ENCODE results near the gene ANAPC16. TPM values are rescaled to one million over a fixed set of nuclear protein-coding genes. Genes with fewer than 3 reads are reported as not detected.

Gene ANAPC16
- total RNA-seq, 1 experiment from 2014 or later = 71.1 TPM

DNA sequence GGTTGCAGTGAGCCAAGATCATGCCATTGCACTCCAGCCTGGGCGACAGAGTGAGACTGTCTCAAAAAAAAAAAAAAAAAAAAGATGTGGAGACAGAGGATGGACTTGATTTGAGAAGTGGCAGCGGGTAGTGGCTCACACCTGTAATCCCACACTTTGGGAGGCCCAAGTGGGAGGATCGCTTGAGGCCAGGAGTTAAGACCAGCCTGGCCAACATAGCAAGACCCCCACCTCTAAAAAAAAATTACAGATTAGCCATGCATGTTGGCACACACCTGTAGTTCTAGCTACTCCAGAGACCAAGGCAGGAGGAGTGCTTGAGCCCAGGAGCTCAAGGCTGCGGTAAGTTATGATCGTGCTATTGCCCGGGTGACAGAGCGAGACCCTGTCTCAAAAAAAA lies 24.6 kb downstream of the ANAPC16 start:
- TF ChIP-seq EZH2phosphoT487 (IDR thresholded peaks at IDR 0.05; ENCODE audit: borderline replicate concordance) = no peak
- no peak for TF ChIP-seq YY1 (IDR thresholded peaks at IDR 0.05; ENCODE audit: extremely low read depth, insufficient replicate concordance, low read depth, low read length)
- TF ChIP-seq RAD21 (IDR thresholded peaks at IDR 0.05; ENCODE audit: low read depth) = no peak
- no peak for TF ChIP-seq CTCF (IDR thresholded peaks at IDR 0.05 in 2 of 3, conservative IDR thresholded peaks at IDR 0.05 in 1 of 3; ENCODE audit: borderline replicate concordance in 1 of 3, insufficient read depth in 1 of 3, low read depth in 2 of 3, low read length in 2 of 3)
- TF ChIP-seq ZNF274 (IDR thresholded peaks at IDR 0.05; ENCODE audit: low read depth, low read length) = no peak
- BruUV-seq (replicated peaks) = no TSS peak

DNA sequence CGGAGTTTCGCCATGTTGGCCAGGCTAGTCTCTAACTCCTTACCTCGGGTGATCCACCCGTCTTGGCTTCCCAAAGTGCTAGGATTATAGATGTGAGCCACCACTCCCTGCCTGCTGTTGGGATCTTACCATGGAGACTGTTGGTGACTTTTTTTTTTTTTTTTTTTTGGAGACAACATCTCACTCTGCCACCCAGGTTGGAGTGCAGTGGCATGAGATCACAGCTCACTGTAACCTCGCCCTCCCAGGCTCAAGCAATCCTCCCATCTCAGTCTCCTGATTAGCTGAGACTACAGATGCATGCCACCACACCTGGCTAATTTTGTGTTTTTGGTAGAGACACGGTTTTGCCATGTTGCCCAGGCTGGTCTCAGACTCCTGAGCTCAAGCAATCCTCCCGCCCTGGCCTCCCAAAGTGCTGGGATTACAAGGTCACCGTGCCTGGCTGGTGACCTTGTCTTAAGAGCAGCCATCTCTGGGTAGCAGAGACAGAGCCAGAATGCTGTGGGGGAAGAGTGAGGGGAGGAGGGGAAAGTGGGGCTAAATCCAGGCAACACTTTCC lies 26.0 kb downstream of the ANAPC16 start:
- ATAC-seq (no peak), DNase-seq (ENCODE audit: low read depth, low spot score) (no peak)
- H3K4me1 ChIP-seq (ENCODE audit: control insufficient read depth in 1 of 2, insufficient read depth in 2 of 2, low read length in 2 of 2) = peaks cover 16 to 19% of the 10 kb centered on the region in 2 experiments
- no peaks in the 10 kb centered on the region for H3K36me3 ChIP-seq (ENCODE audit: control insufficient read depth in 1 of 2, insufficient read depth in 2 of 2, low read length in 2 of 2)
- CTCF ChIA-PET = no interaction called here
- no peak overlapping the region for H3K4me3 ChIP-seq (replicated peaks in 1 of 2; ENCODE audit: low read depth in 1 of 2, low read length in 2 of 2)
- H3K4me2 ChIP-seq (ENCODE audit: low read length) = no peak overlapping the region
- H3K9me3 ChIP-seq (ENCODE audit: control insufficient read depth in 1 of 2, insufficient read depth in 1 of 2, low read depth in 1 of 2, low read length in 2 of 2) = no peaks in the 10 kb centered on the region
- RAD21 ChIA-PET (ENCODE audit: low non-redundant PET in 1 of 2, low total read pairs in 2 of 2, uncharacterized antibody in 2 of 2, unreplicated experiment in 2 of 2) = no interaction called here
- no peak overlapping the region for H2AFZ ChIP-seq (ENCODE audit: low read depth, low read length, poor library complexity, severe bottlenecking)
- POLR2A ChIA-PET = interaction anchor here (0.7 kb wide), 1 partner anchor 21 kb away, joined by 3 read pairs; no protein-coding TSS in a partner anchor
- no peaks in the 10 kb centered on the region for H3K9me2 ChIP-seq (ENCODE audit: insufficient read depth)
- no TSS peak for BruUV-seq (replicated peaks)
- H3K9ac ChIP-seq (ENCODE audit: low read length) = no peak overlapping the region
- H3K27ac ChIP-seq (ENCODE audit: low read depth, low read length) = no peak overlapping the region
- no peaks in the 10 kb centered on the region for H3K79me2 ChIP-seq (ENCODE audit: insufficient read depth, low read length)
- no peaks in the 10 kb centered on the region for H3K27me3 ChIP-seq (ENCODE audit: insufficient read depth, low read length)
- intact Hi-C loops (cut with micrococcal nuclease) = no loop called here
- no peaks in the 10 kb centered on the region for H4K20me1 ChIP-seq (ENCODE audit: insufficient read depth)
- TF ChIP-seq, protein P1, sequence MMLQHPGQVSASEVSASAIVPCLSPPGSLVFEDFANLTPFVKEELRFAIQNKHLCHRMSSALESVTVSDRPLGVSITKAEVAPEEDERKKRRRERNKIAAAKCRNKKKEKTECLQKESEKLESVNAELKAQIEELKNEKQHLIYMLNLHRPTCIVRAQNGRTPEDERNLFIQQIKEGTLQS (IDR thresholded peaks at IDR 0.05) = no peak
- TF ChIP-seq, protein P2, sequence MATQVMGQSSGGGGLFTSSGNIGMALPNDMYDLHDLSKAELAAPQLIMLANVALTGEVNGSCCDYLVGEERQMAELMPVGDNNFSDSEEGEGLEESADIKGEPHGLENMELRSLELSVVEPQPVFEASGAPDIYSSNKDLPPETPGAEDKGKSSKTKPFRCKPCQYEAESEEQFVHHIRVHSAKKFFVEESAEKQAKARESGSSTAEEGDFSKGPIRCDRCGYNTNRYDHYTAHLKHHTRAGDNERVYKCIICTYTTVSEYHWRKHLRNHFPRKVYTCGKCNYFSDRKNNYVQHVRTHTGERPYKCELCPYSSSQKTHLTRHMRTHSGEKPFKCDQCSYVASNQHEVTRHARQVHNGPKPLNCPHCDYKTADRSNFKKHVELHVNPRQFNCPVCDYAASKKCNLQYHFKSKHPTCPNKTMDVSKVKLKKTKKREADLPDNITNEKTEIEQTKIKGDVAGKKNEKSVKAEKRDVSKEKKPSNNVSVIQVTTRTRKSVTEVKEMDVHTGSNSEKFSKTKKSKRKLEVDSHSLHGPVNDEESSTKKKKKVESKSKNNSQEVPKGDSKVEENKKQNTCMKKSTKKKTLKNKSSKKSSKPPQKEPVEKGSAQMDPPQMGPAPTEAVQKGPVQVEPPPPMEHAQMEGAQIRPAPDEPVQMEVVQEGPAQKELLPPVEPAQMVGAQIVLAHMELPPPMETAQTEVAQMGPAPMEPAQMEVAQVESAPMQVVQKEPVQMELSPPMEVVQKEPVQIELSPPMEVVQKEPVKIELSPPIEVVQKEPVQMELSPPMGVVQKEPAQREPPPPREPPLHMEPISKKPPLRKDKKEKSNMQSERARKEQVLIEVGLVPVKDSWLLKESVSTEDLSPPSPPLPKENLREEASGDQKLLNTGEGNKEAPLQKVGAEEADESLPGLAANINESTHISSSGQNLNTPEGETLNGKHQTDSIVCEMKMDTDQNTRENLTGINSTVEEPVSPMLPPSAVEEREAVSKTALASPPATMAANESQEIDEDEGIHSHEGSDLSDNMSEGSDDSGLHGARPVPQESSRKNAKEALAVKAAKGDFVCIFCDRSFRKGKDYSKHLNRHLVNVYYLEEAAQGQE (IDR thresholded peaks at IDR 0.05; ENCODE audit: low read depth) = no peak
- TF ChIP-seq EZH2 (IDR thresholded peaks at IDR 0.05) (no peak), MAX (IDR thresholded peaks at IDR 0.05) (no peak), ZBTB33 (IDR thresholded peaks at IDR 0.05; ENCODE audit: extremely low read depth, insufficient replicate concordance, low read length) (no peak)

More for the DNA sequence above, 24.6 kb downstream of the ANAPC16 start:
- Histone ChIP-seq H3K9me2 (ENCODE audit: insufficient read depth) (no peaks in the 10 kb centered on the region), H3K4me3 (replicated peaks in 1 of 2; ENCODE audit: low read depth in 1 of 2, low read length in 2 of 2) (no peak overlapping the region), H3K79me2 (ENCODE audit: insufficient read depth, low read length) (no peaks in the 10 kb centered on the region), H3K27me3 (ENCODE audit: insufficient read depth, low read length) (no peaks in the 10 kb centered on the region), H2AFZ (ENCODE audit: low read depth, low read length, poor library complexity, severe bottlenecking) (no peak overlapping the region), H3K9ac (ENCODE audit: low read length) (no peak overlapping the region), H3K4me1 (ENCODE audit: control insufficient read depth in 1 of 2, insufficient read depth in 2 of 2, low read length in 2 of 2) (peaks cover 15 to 16% of the 10 kb centered on the region in 2 experiments; a peak in 3 of 4 replicates), H3K27ac (ENCODE audit: low read depth, low read length) (no peak overlapping the region), H3K9me3 (ENCODE audit: control insufficient read depth in 1 of 2, insufficient read depth in 1 of 2, low read depth in 1 of 2, low read length in 2 of 2) (no peaks in the 10 kb centered on the region), H3K4me2 (ENCODE audit: low read length) (no peak overlapping the region), H4K20me1 (ENCODE audit: insufficient read depth) (no peaks in the 10 kb centered on the region), H3K36me3 (ENCODE audit: control insufficient read depth in 1 of 2, insufficient read depth in 2 of 2, low read length in 2 of 2) (peaks cover 0 to 2% of the 10 kb centered on the region in 2 experiments; a peak in 2 of 4 replicates)
- RAD21 ChIA-PET (ENCODE audit: low non-redundant PET in 1 of 2, low total read pairs in 2 of 2, uncharacterized antibody in 2 of 2, unreplicated experiment in 2 of 2) = interaction anchor here in 1 of 2 experiments (0.7 kb wide), 1 partner anchor 41 kb away, joined by 4 read pairs; no protein-coding TSS in a partner anchor
- intact Hi-C loops (cut with micrococcal nuclease) = no loop called here
- CTCF ChIA-PET = no interaction called here
- DNase-seq (ENCODE audit: low read depth, low spot score) (no peak), ATAC-seq (no peak)
- POLR2A ChIA-PET = no interaction called here
